ENCODE data around the gene SMAD7.

The SMAD7 gene

GRCh38 chr18:48959921-48960920 lies 9.5 kb upstream of the SMAD7 start:
- DNase-seq, result no peak

- no peak for DNase-seq
Measured at GRCh38 chr18:48959551-48959920, 8.8 kb upstream of the SMAD7 start.

- DNase-seq, result no peak
Measured at GRCh38 chr18:48958951-48959350, 8.2 kb upstream of the SMAD7 start.

- no peak for DNase-seq
Measured at GRCh38 chr18:48957616-48958015, 6.9 kb upstream of the SMAD7 start.

- no peak for DNase-seq
Measured at GRCh38 chr18:48957136-48957535, 6.4 kb upstream of the SMAD7 start.

- DNase-seq, result no peak
Measured at GRCh38 chr18:48956356-48956755, 5.6 kb upstream of the SMAD7 start.

- DNase-seq, result no peak
Measured at GRCh38 chr18:48955830-48956261, 5.1 kb upstream of the SMAD7 start.

- no peak for DNase-seq
Measured at GRCh38 chr18:48954886-48955819, 4.4 kb upstream of the SMAD7 start.

GRCh38 chr18:48953104-48953706 lies 2.4 kb upstream of the SMAD7 start:
- no peak for DNase-seq

GRCh38 chr18:48952287-48953103 lies 1.7 kb upstream of the SMAD7 start:
- DNase-seq, result no peak

- DNase-seq, result peak; percentile 56
Measured at GRCh38 chr18:48951448-48952286, 902 bp upstream of the SMAD7 start.

GRCh38 chr18:48949606-48950535 lies 894 bp downstream of the SMAD7 start:
- no peak for DNase-seq

- DNase-seq, result no peak
Measured at GRCh38 chr18:48949050-48949605, 1.6 kb downstream of the SMAD7 start.

- DNase-seq, result no peak
Measured at GRCh38 chr18:48948112-48949049, 2.4 kb downstream of the SMAD7 start.

GRCh38 chr18:48947560-48947959 lies 3.2 kb downstream of the SMAD7 start:
- DNase-seq, result no peak

GRCh38 chr18:48947092-48947491 lies 3.7 kb downstream of the SMAD7 start:
- no peak for DNase-seq

GRCh38 chr18:48946329-48946835 lies 4.4 kb downstream of the SMAD7 start:
- peak; percentile 19 for DNase-seq

GRCh38 chr18:48945953-48946217 lies 4.9 kb downstream of the SMAD7 start:
- DNase-seq, result no peak

- no peak for DNase-seq
Measured at GRCh38 chr18:48944634-48945033, 6.1 kb downstream of the SMAD7 start.

All from NCI-H1436 treated with DMSO at 0.1 percent for 48 hours (cell line).